HepG2 (cell line): Measurements from ENCODE around the gene DNAJB6. TPM values are rescaled to one million over a fixed set of nuclear protein-coding genes. Genes with fewer than 3 reads are reported as not detected.

Experiments
- ELF3 ChIP-seq: IDR thresholded peaks from 2 replicates; pipeline ENCODE4 v1.6.1; 2016; ENCODE audit warnings: missing genetic modification reagents, missing compliant biosample characterization
- FOXO1 ChIP-seq: sonication (generic); formaldehyde crosslinking; IDR thresholded peaks from 2 replicates; pipeline ENCODE4 v1.4.0; 2020; ENCODE audit warnings: missing genetic modification reagents
- HIVEP1 ChIP-seq: sonication (generic); formaldehyde crosslinking; IDR thresholded peaks from 2 replicates; pipeline ENCODE4 v1.4.0; 2020; ENCODE audit warnings: mild to moderate bottlenecking, missing genetic modification reagents
- KDM3A ChIP-seq: IDR thresholded peaks from 2 replicates; pipeline ENCODE4 v1.6.1; 2018; ENCODE audit warnings: low read depth, missing compliant biosample characterization
- MAFF ChIP-seq: IDR thresholded peaks from 2 replicates; pipeline ENCODE4 v1.6.1; 2011; ENCODE audit warnings: low read depth, low read length, improper control_type of control experiment
- MXI1 ChIP-seq: IDR thresholded peaks from 3 replicates; pipeline ENCODE4 v1.6.1; 2012; ENCODE audit warnings: low read depth, low read length, inconsistent platforms, borderline replicate concordance
- NR2F6 ChIP-seq, 2 experiments: IDR thresholded peaks; 2 replicates each; pipeline ENCODE4 v1.6.1; 2016; ENCODE audit warnings: antibody characterized with exemption in 1 of 2, mild to moderate bottlenecking in 1 of 2
- PITX1 ChIP-seq: sonication (generic); formaldehyde crosslinking; IDR thresholded peaks from 2 replicates; pipeline ENCODE4 v1.5.1; 2020; ENCODE audit warnings: mild to moderate bottlenecking, missing genetic modification reagents
- SIN3B ChIP-seq: fragments of 150-350 bp; IDR thresholded peaks from 2 replicates; pipeline ENCODE4 v1.6.1; 2014; ENCODE audit warnings: low read length
- ZNF3 ChIP-seq: IDR thresholded peaks from 2 replicates; pipeline ENCODE4 v1.7.0; 2017; ENCODE audit warnings: inconsistent platforms
- ZNF329 ChIP-seq: sonication (generic); formaldehyde crosslinking; IDR thresholded peaks from 2 replicates; pipeline ENCODE4 v1.9.0; 2021; ENCODE audit warnings: low read depth, mild to moderate bottlenecking, missing genetic modification reagents
- ZNF850 ChIP-seq: sonication (generic); formaldehyde crosslinking; conservative IDR thresholded peaks from 2 replicates; pipeline ENCODE4 v1.9.0; 2021; ENCODE audit warnings: mild to moderate bottlenecking, missing genetic modification reagents
- polyA plus RNA-seq, 8 experiments: library from polyadenylated mRNA; depleted of rRNA in 3 of 8; stranded (reverse) in 7 of 8; unstranded in 1 of 8; fragments of >200 nt; fragmentation: Illumina TruSeq in 4 of 8; extraction: Trizol in 4 of 8; gene quantifications; 2 replicates each; pipeline versions ENCODE4 v1.2.1 to v1.2.3, GENCODE V29; 2011 to 2016; ENCODE audit warnings: low read depth in 4 of 8, missing spikeins in 1 of 8, mixed read lengths in 1 of 8; ENCODE audit not compliant: insufficient read depth in 1 of 8
- total RNA-seq, 5 experiments: library from RNA; depleted of rRNA; stranded (reverse); fragments of >200 nt; fragmentation: Illumina TruSeq; extraction: Trizol; gene quantifications; 2 replicates each; pipeline ENCODE4 v1.2.3, GENCODE V29; 2016; ENCODE audit warnings: low read depth in 1 of 5
- TF ChIP-seq, protein P1 (sequence below): IDR thresholded peaks from 2 replicates; pipeline ENCODE4 v1.6.1; 2018; ENCODE audit warnings: missing genetic modification reagents
- TF ChIP-seq, protein P2 (sequence below): sonication (generic); formaldehyde crosslinking; IDR thresholded peaks from 2 replicates; pipeline ENCODE4 v1.4.0; 2020; ENCODE audit warnings: missing genetic modification reagents
- TF ChIP-seq, protein P3 (sequence below): sonication (generic); formaldehyde crosslinking; IDR thresholded peaks from 2 replicates; pipeline ENCODE4 v1.8.0; 2023; ENCODE audit warnings: mild to moderate bottlenecking, missing genetic modification reagents
- TF ChIP-seq, protein P4 (sequence below): sonication (generic); formaldehyde crosslinking; IDR thresholded peaks from 2 replicates; pipeline ENCODE4 v1.5.0; 2020; ENCODE audit warnings: missing genetic modification reagents

DNAJB6 gene
- total and polyA plus RNA-seq, 2 of the 13 experiments (the other 11 are each of a cell fraction or from before 2014, with no cell fraction given) = 29.9 to 53.9 TPM

DNA sequence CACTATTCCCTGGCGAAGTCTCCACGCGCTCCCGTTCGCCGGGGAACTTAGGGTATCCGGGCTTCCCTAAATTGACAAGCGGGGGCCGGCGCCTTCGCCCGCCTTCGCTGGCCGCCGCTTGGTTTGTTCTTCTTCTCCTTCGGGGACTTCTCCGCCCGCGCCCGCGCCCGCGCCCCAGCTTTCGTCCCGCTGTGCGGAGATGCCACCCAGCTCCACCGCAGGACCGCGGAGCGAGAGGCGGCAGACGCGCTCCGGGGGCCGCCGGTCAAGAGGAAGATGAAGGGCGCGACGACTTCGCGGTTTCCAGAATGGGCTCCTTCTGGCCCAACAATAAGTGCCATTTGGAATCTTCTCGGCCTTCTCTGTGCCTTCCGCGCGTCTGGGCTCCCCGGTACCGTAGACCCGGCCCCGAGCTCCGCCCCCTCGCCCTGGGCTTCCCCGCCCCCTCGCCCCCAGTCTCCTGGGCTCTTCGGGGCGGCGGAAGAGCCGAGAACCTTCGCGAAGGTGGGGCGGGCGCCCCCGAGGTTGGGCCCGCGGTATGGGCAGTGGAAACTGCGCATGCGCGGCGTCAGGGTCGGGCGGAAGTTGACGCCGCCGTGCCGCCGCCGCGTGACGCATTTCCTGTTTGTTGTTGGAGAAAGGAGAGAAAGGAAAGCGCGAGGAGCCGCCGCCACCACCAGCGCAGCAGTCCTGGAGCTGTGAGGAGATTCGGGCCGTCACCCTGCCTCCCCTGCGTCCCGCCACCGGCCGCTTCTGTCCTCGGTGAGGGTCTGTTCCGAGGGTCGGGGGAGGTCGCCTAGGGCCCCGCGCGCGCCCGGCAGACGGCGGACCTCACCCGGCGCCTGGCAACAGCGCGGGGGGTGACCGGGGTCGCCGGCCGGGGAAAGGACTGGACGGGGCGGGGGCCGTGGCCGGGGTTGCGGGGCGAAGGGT lies at the start of gene DNAJB6 (continued):
- TF ChIP-seq, protein P1, sequence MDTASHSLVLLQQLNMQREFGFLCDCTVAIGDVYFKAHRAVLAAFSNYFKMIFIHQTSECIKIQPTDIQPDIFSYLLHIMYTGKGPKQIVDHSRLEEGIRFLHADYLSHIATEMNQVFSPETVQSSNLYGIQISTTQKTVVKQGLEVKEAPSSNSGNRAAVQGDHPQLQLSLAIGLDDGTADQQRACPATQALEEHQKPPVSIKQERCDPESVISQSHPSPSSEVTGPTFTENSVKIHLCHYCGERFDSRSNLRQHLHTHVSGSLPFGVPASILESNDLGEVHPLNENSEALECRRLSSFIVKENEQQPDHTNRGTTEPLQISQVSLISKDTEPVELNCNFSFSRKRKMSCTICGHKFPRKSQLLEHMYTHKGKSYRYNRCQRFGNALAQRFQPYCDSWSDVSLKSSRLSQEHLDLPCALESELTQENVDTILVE = peak; percentile 91
- TF ChIP-seq ELF3 (peak; percentile 51), MXI1 (peak; percentile 47; the same call in 1 of the 3 replicates), ZNF329 (0 out of 2 replicates have a peak, but pooled peaks have one; percentile 47), HIVEP1 (CRISPR knock-in tag) (0 out of 2 replicates have a peak, but pooled peaks have one; percentile 52), MAFF (no peak), SIN3B (0 out of 2 replicates have a peak, but pooled peaks have one; percentile 45), ZNF3 (no peak), NR2F6 (IDR thresholded peaks at IDR 0.05) (no peak), NR2F6 (CRISPR knock-in tag; IDR thresholded peaks at IDR 0.05) (peak; percentile 40; the same call in 1 of the 2 replicates), KDM3A (0 out of 2 replicates have a peak, but pooled peaks have one; percentile 46), FOXO1 (CRISPR knock-in tag) (peak; percentile 36; the same call in 1 of the 2 replicates), ZNF850 (CRISPR knock-in tag) (no peak), PITX1 (CRISPR knock-in tag) (no peak)
- TF ChIP-seq, protein P2, sequence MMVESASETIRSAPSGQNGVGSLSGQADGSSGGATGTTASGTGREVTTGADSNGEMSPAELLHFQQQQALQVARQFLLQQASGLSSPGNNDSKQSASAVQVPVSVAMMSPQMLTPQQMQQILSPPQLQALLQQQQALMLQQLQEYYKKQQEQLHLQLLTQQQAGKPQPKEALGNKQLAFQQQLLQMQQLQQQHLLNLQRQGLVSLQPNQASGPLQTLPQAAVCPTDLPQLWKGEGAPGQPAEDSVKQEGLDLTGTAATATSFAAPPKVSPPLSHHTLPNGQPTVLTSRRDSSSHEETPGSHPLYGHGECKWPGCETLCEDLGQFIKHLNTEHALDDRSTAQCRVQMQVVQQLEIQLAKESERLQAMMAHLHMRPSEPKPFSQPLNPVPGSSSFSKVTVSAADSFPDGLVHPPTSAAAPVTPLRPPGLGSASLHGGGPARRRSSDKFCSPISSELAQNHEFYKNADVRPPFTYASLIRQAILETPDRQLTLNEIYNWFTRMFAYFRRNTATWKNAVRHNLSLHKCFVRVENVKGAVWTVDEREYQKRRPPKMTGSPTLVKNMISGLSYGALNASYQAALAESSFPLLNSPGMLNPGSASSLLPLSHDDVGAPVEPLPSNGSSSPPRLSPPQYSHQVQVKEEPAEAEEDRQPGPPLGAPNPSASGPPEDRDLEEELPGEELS (CRISPR knock-in tag) = peak; percentile 52; the same call in 1 of the 2 replicates
- TF ChIP-seq, protein P3, sequence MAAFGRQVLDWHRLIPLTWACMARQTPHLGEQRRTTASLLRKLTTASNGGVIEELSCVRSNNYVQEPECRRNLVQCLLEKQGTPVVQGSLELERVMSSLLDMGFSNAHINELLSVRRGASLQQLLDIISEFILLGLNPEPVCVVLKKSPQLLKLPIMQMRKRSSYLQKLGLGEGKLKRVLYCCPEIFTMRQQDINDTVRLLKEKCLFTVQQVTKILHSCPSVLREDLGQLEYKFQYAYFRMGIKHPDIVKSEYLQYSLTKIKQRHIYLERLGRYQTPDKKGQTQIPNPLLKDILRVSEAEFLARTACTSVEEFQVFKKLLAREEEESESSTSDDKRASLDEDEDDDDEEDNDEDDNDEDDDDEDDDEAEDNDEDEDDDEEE (CRISPR knock-in tag) = peak; percentile 58; the same call in 1 of the 2 replicates
- TF ChIP-seq, protein P4, sequence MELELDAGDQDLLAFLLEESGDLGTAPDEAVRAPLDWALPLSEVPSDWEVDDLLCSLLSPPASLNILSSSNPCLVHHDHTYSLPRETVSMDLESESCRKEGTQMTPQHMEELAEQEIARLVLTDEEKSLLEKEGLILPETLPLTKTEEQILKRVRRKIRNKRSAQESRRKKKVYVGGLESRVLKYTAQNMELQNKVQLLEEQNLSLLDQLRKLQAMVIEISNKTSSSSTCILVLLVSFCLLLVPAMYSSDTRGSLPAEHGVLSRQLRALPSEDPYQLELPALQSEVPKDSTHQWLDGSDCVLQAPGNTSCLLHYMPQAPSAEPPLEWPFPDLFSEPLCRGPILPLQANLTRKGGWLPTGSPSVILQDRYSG = no peak
